Tracheal epithelial cell (primary cell): Measurements from ENCODE around the gene NLGN1. TPM values are rescaled to one million over a fixed set of nuclear protein-coding genes. Genes with fewer than 3 reads are reported as not detected.

ENCODE experiments used
- total RNA-seq: library from RNA; depleted of rRNA; stranded (reverse); fragments of >200 nt; gene quantifications from 2 replicates; pipeline ENCODE4 v1.2.1, GENCODE V29; 2014

NLGN1 gene
- total RNA-seq = 0.21 and 2.4 TPM in 2 replicates

DNA sequence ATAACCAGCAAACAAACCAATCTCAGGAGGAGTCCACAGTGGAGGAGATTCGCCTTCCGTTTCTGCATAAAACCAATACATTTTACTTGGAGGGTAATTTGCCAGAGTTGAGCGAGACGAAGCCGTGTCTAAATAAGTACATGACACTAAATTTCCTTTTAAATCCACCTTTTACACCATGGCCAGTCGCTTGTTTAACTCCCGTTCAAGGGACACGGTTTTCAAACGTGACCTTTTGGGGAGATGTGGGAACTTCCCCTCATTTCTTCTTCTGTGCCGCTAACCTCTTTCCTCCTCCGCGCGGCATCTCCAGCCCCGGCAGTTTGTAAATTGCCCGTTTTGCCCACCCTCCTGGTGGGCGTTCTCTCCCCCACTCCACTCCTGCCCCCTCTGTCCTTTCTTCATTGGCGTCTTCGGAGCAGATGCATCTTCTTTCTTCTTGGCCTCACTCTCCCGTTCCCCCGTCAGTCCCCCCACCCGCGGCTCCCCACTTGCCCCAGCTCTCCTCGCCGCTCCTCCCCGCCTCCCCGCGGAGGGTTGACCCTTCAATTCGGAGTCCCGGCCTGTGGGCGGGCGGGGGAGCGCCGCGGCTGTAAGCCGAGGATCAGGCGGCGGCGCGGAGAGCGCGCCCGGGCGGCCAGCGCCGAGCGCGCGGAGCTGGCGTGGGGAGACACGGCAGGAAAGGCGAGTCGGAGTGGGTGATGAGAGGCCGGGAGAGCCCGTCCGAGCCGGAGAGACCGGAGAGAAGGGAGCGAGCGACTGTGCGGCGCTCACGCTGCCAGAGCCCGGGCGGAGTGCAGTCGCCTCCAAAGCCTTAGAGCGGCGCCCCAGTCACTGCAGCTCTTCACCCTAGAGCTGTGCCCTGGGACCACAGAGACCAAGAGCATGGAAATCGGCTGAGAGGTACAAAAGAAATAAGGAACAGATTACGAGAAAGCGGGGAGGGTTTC is at the start of gene NLGN1:
Gene NLGN1 (plus strand): TSS at position 584 of the 950 bp plus-strand sequence.

